ENCODE data around the gene MAST3.

MAST3 gene

GRCh38 chr19:18160493-18160970 lies 63.0 kb downstream of the MAST3 start:
- Histone ChIP-seq H2AK5ac (ENCODE audit: low read length, severe bottlenecking) (no peak overlapping the region), H2BK120ac (ENCODE audit: low read depth, low read length) (no peak overlapping the region), H2BK15ac (ENCODE audit: low read depth, poor library complexity, severe bottlenecking) (no peak overlapping the region), H3K4me3 (ENCODE audit: insufficient read depth in 1 of 2, low read depth in 1 of 2, low read length in 2 of 2) (peak overlapping the region in 1 of 2 experiments; percentile 61), H4K8ac (ENCODE audit: low read length) (peak overlapping the region; percentile 88), H2BK5ac (ENCODE audit: low read depth, low read length, poor library complexity, severe bottlenecking) (no peak overlapping the region), H3K18ac (ENCODE audit: low read depth in 1 of 2, low read length in 2 of 2) (peak overlapping the region in 1 of 2 experiments; percentile 14), H3K23ac (ENCODE audit: low read length in 2 of 2) (no peak overlapping the region), H3K4me2 (ENCODE audit: low read length, poor library complexity, severe bottlenecking) (peak overlapping the region; percentile 43), H4K91ac (ENCODE audit: low read length) (peak overlapping the region; percentile 63), H3K9me3 (ENCODE audit: control insufficient read depth, low read length) (no peaks in the 10 kb centered on the region), H3K14ac (ENCODE audit: low read length in 2 of 2) (peak overlapping the region in 1 of 2 experiments; percentile 44), H3K9ac (ENCODE audit: low read length) (peak overlapping the region; percentile 51), H2AFZ (ENCODE audit: low read depth, low read length) (no peak overlapping the region), H3K4me1 (ENCODE audit: control insufficient read depth, insufficient read depth, low read depth, low read length) (peaks cover 34% of the 10 kb centered on the region), H3K27me3 (ENCODE audit: control insufficient read depth in 1 of 2, insufficient read depth in 1 of 2, low read length in 2 of 2) (no peaks in the 10 kb centered on the region), H3K36me3 (ENCODE audit: control insufficient read depth in 1 of 2, insufficient read depth in 2 of 2, low read depth in 1 of 2, low read length in 2 of 2) (peaks cover 43 to 67% of the 10 kb centered on the region in 2 experiments), H3K79me1 (replicated peaks; ENCODE audit: low read length, poor library complexity, severe bottlenecking) (peaks cover 25% of the 10 kb centered on the region), H3K4ac (ENCODE audit: low read depth in 1 of 2, low read length in 2 of 2) (no peak overlapping the region), H2BK12ac (ENCODE audit: low read length in 2 of 2) (no peak overlapping the region), H3K27ac (ENCODE audit: low read length, poor library complexity, severe bottlenecking) (no peak overlapping the region)
- 95% methylated on average over 13 of the region's 13 CpGs for WGBS
- no peak for DNase-seq

- 16% methylated on average over 37 of the region's 66 CpGs for WGBS
- no peak overlapping the region for H2BK120ac ChIP-seq (ENCODE audit: low read depth, low read length)
- H3K27ac ChIP-seq (ENCODE audit: low read length, poor library complexity, severe bottlenecking): no peak overlapping the region
- no peak for DNase-seq
- H2AFZ ChIP-seq (ENCODE audit: low read depth, low read length): no peak overlapping the region
- H2BK5ac ChIP-seq (ENCODE audit: low read depth, low read length, poor library complexity, severe bottlenecking): no peak overlapping the region
- peak overlapping the region; percentile 63 for H4K91ac ChIP-seq (ENCODE audit: low read length)
- peak overlapping the region; percentile 33 to 76 for H3K4me3 ChIP-seq (ENCODE audit: insufficient read depth in 1 of 2, low read depth in 1 of 2, low read length in 2 of 2)
- H2AK5ac ChIP-seq (ENCODE audit: low read length, severe bottlenecking): peak overlapping the region; percentile 55
- H2BK12ac ChIP-seq (ENCODE audit: low read length in 2 of 2): no peak overlapping the region
- H3K9me3 ChIP-seq (ENCODE audit: control insufficient read depth, low read length): no peaks in the 10 kb centered on the region
- H3K23ac ChIP-seq (ENCODE audit: low read length in 2 of 2): no peak overlapping the region
- peaks cover 25% of the 10 kb centered on the region for H3K79me1 ChIP-seq (replicated peaks; ENCODE audit: low read length, poor library complexity, severe bottlenecking)
- H3K4ac ChIP-seq (ENCODE audit: low read depth in 1 of 2, low read length in 2 of 2): no peak overlapping the region
- peak overlapping the region; percentile 88 for H4K8ac ChIP-seq (ENCODE audit: low read length)
- peak overlapping the region; percentile 43 for H3K4me2 ChIP-seq (ENCODE audit: low read length, poor library complexity, severe bottlenecking)
- H2BK15ac ChIP-seq (ENCODE audit: low read depth, poor library complexity, severe bottlenecking): no peak overlapping the region
- H3K27me3 ChIP-seq (ENCODE audit: control insufficient read depth in 1 of 2, insufficient read depth in 1 of 2, low read length in 2 of 2): no peaks in the 10 kb centered on the region
- H3K9ac ChIP-seq (ENCODE audit: low read length): peak overlapping the region; percentile 69
- H3K14ac ChIP-seq (ENCODE audit: low read length in 2 of 2): peak overlapping the region in 1 of 2 experiments; percentile 44
- peaks cover 29% of the 10 kb centered on the region for H3K4me1 ChIP-seq (ENCODE audit: control insufficient read depth, insufficient read depth, low read depth, low read length)
- peak overlapping the region; percentile 55 to 75 for H3K18ac ChIP-seq (ENCODE audit: low read depth in 1 of 2, low read length in 2 of 2)
- peaks cover 43 to 67% of the 10 kb centered on the region in 2 experiments for H3K36me3 ChIP-seq (ENCODE audit: control insufficient read depth in 1 of 2, insufficient read depth in 2 of 2, low read depth in 1 of 2, low read length in 2 of 2)
Observed at GRCh38 chr19:18160971-18161635, 63.5 kb downstream of the MAST3 start.

- H3K4me1 ChIP-seq (ENCODE audit: control insufficient read depth, insufficient read depth, low read depth, low read length): peaks cover 24% of the 10 kb centered on the region
- no peaks in the 10 kb centered on the region for H3K9me3 ChIP-seq (ENCODE audit: control insufficient read depth, low read length)
- no peak overlapping the region for H2BK120ac ChIP-seq (ENCODE audit: low read depth, low read length)
- H2AK5ac ChIP-seq (ENCODE audit: low read length, severe bottlenecking): no peak overlapping the region
- no peak for DNase-seq
- H3K36me3 ChIP-seq (ENCODE audit: control insufficient read depth in 1 of 2, insufficient read depth in 2 of 2, low read depth in 1 of 2, low read length in 2 of 2): peaks cover 43 to 66% of the 10 kb centered on the region in 2 experiments
- H3K27ac ChIP-seq (ENCODE audit: low read length, poor library complexity, severe bottlenecking): no peak overlapping the region
- H3K23ac ChIP-seq (ENCODE audit: low read length in 2 of 2): no peak overlapping the region
- H2BK5ac ChIP-seq (ENCODE audit: low read depth, low read length, poor library complexity, severe bottlenecking): no peak overlapping the region
- no peak overlapping the region for H3K4me2 ChIP-seq (ENCODE audit: low read length, poor library complexity, severe bottlenecking)
- 81% methylated on average over 19 of the region's 19 CpGs for WGBS
- H3K4me3 ChIP-seq (ENCODE audit: insufficient read depth in 1 of 2, low read depth in 1 of 2, low read length in 2 of 2): peak overlapping the region in 1 of 2 experiments; percentile 76
- H4K8ac ChIP-seq (ENCODE audit: low read length): peak overlapping the region; percentile 8
- no peak overlapping the region for H4K91ac ChIP-seq (ENCODE audit: low read length)
- no peak overlapping the region for H2AFZ ChIP-seq (ENCODE audit: low read depth, low read length)
- H2BK12ac ChIP-seq (ENCODE audit: low read length in 2 of 2): peak overlapping the region in 1 of 2 experiments; percentile 45
- no peaks in the 10 kb centered on the region for H3K27me3 ChIP-seq (ENCODE audit: control insufficient read depth in 1 of 2, insufficient read depth in 1 of 2, low read length in 2 of 2)
- peaks cover 25% of the 10 kb centered on the region for H3K79me1 ChIP-seq (replicated peaks; ENCODE audit: low read length, poor library complexity, severe bottlenecking)
- H3K18ac ChIP-seq (ENCODE audit: low read depth in 1 of 2, low read length in 2 of 2): peak overlapping the region in 1 of 2 experiments; percentile 3
- H2BK15ac ChIP-seq (ENCODE audit: low read depth, poor library complexity, severe bottlenecking): no peak overlapping the region
- no peak overlapping the region for H3K14ac ChIP-seq (ENCODE audit: low read length in 2 of 2)
- H3K4ac ChIP-seq (ENCODE audit: low read depth in 1 of 2, low read length in 2 of 2): no peak overlapping the region
- H3K9ac ChIP-seq (ENCODE audit: low read length): peak overlapping the region; percentile 69
Observed at GRCh38 chr19:18161636-18162002, 64.0 kb downstream of the MAST3 start.

DNA sequence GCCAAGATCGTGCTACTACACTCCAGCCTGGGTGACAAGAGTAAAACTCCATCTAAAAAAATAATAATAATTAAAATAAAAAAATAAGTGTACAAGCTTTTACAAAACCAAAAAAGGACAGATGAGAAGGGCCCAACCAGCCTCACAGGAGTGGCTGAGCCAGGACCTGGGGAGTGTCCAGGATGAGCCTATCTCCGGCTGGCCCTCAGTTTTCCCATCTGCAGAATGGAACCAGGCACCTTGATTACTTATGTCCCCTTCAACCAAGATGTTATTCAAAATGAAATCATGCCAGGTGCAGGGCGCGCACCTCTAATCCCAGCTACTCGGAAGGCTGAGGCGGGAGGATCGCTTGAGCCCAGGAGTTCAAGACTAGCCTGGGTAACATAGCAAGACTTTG lies 66.5 kb downstream of the MAST3 start:
- no peak overlapping the region for H2AK5ac ChIP-seq (ENCODE audit: low read length, severe bottlenecking)
- H2BK5ac ChIP-seq (ENCODE audit: low read depth, low read length, poor library complexity, severe bottlenecking): no peak overlapping the region
- H3K4me1 ChIP-seq (ENCODE audit: control insufficient read depth, insufficient read depth, low read depth, low read length): peaks cover 12% of the 10 kb centered on the region
- no peak overlapping the region for H3K9ac ChIP-seq (ENCODE audit: low read length)
- peaks cover 28% of the 10 kb centered on the region for H3K79me1 ChIP-seq (replicated peaks; ENCODE audit: low read length, poor library complexity, severe bottlenecking)
- no peak overlapping the region for H2AFZ ChIP-seq (ENCODE audit: low read depth, low read length)
- no peaks in the 10 kb centered on the region for H3K9me3 ChIP-seq (ENCODE audit: control insufficient read depth, low read length)
- no peak overlapping the region for H3K4me3 ChIP-seq (ENCODE audit: insufficient read depth in 1 of 2, low read depth in 1 of 2, low read length in 2 of 2)
- H3K36me3 ChIP-seq (ENCODE audit: control insufficient read depth in 1 of 2, insufficient read depth in 2 of 2, low read depth in 1 of 2, low read length in 2 of 2): peaks cover 65 to 81% of the 10 kb centered on the region in 2 experiments
- H4K8ac ChIP-seq (ENCODE audit: low read length): no peak overlapping the region
- no peak overlapping the region for H3K23ac ChIP-seq (ENCODE audit: low read length in 2 of 2)
- no peak overlapping the region for H3K18ac ChIP-seq (ENCODE audit: low read depth in 1 of 2, low read length in 2 of 2)
- no peak overlapping the region for H3K27ac ChIP-seq (ENCODE audit: low read length, poor library complexity, severe bottlenecking)
- H2BK12ac ChIP-seq (ENCODE audit: low read length in 2 of 2): no peak overlapping the region
- 100% methylated on average over 6 of the region's 7 CpGs for WGBS
- no peak overlapping the region for H4K91ac ChIP-seq (ENCODE audit: low read length)
- H3K27me3 ChIP-seq (ENCODE audit: control insufficient read depth in 1 of 2, insufficient read depth in 1 of 2, low read length in 2 of 2): no peaks in the 10 kb centered on the region
- no peak overlapping the region for H3K14ac ChIP-seq (ENCODE audit: low read length in 2 of 2)
- H2BK120ac ChIP-seq (ENCODE audit: low read depth, low read length): no peak overlapping the region
- H3K4ac ChIP-seq (ENCODE audit: low read depth in 1 of 2, low read length in 2 of 2): no peak overlapping the region
- H3K4me2 ChIP-seq (ENCODE audit: low read length, poor library complexity, severe bottlenecking): no peak overlapping the region
- DNase-seq: no peak
- H2BK15ac ChIP-seq (ENCODE audit: low read depth, poor library complexity, severe bottlenecking): no peak overlapping the region

All from mesenchymal stem cell (in vitro differentiated cells and primary cell).